Esophagus squamous epithelium (tissue), 5 donors: Measurements from ENCODE around the gene SLC39A7. TPM values are rescaled to one million over a fixed set of nuclear protein-coding genes. Genes with fewer than 3 reads are reported as not detected.

Experiments used
- DNase-seq: peaks from one replicate; lab custom pipeline; 2025; lab: John Stamatoyannopoulos, UW
- H3K27ac ChIP-seq, 4 donors: fragments of 200-600 bp; sonication (generic); one replicate each; pipeline ENCODE4 v1.5.1; 2016 to 2019; ENCODE audit warnings: mild to moderate bottlenecking in 1 of 4
- H3K27me3 ChIP-seq, 4 donors: fragments of 200-600 bp; sonication (generic); 1 replicate in 3 of 4; 2 replicates in 1 of 4; pipeline versions ENCODE4 v1.5.1 to v1.6.0; 2017 to 2021; ENCODE audit warnings: antibody characterized with exemption in 1 of 4
- H3K36me3 ChIP-seq, 3 donors: fragments of 200-600 bp; sonication (generic); one replicate each; pipeline ENCODE4 v1.5.1; 2016 to 2019
- H3K4me1 ChIP-seq, 3 donors: fragments of 200-600 bp; sonication (generic); one replicate each; pipeline ENCODE4 v1.5.1; 2017 to 2019
- H3K4me3 ChIP-seq, 4 donors: fragments of 200-600 bp; sonication (generic); 1 replicate in 3 of 4; 2 replicates in 1 of 4; pipeline ENCODE4 v1.5.1; 2016 to 2019; ENCODE audit warnings: mild to moderate bottlenecking in 2 of 4, moderate library complexity in 1 of 4
- H3K9me3 ChIP-seq, 3 donors: fragments of 200-600 bp; sonication (generic); one replicate each; pipeline ENCODE4 v1.5.1; 2016 to 2019
- CTCF ChIP-seq, 6 experiments: fragments of 450-650 bp in 4 of 6; fragments of 200-600 bp in 2 of 6; sonication (generic) in 2 of 6; IDR thresholded peaks; one replicate each; pipeline ENCODE4 v1.5.1; 2016 to 2019; ENCODE audit warnings: antibody characterized with exemption in 6 of 6, mild to moderate bottlenecking in 4 of 6, moderate library complexity in 4 of 6
- POLR2A ChIP-seq, 4 donors: fragments of 450-650 bp; IDR thresholded peaks; one replicate each; pipeline ENCODE4 v1.6.1; 2017; ENCODE audit warnings: antibody characterized with exemption in 4 of 4, mild to moderate bottlenecking in 4 of 4, moderate library complexity in 3 of 4
- WGBS, 2 donors: methylation state at CpG; one replicate each; pipeline ENCODE4 v1.1.5; 2018; 5-methylcytosine and 5-hydroxymethylcytosine counted together
- intact Hi-C: fragments of 100-400 bp; cut with DNase I; formaldehyde crosslinking; loops from one replicate; pipeline ENCODE4 v1.15.0; 2022
- total RNA-seq, 4 donors: library from RNA; depleted of rRNA; stranded (reverse); fragments of >200 nt; gene quantifications; one replicate each; pipeline ENCODE4 v1.1.0, GENCODE V29; 2016
- donor health status: DM: yes; HTN: yes; CAD: no.

The SLC39A7 gene
- total RNA-seq, 4 donors from 2014 or later, result 43.1 to 72.4 (median 62.4) TPM

GRCh38 chr6:33191383-33192104, 9.1 kb upstream of the SLC39A7 start:
- WGBS, 2 donors, result 66 to 68% methylated on average over 4 to 5 of the region's 8 CpGs
- peaks cover 6 to 30% (median 23%) of the 10 kb centered on the region in 3 donors for H3K36me3 ChIP-seq
- peaks cover 13 to 20% (median 13%) of the 10 kb centered on the region in 3 donors for H3K4me1 ChIP-seq
- intact Hi-C loops, result no loop called here
- TF ChIP-seq CTCF (IDR thresholded peaks at IDR 0.05) (no peak), POLR2A (IDR thresholded peaks at IDR 0.05) (no peak)
- DNase-seq, result no peak
- no peaks in the 10 kb centered on the region for H3K9me3 ChIP-seq
- H3K4me3 ChIP-seq, result no peak overlapping the region
- peaks cover 0 to 50% (median 6%) of the 10 kb centered on the region in 4 donors for H3K27me3 ChIP-seq
- H3K27ac ChIP-seq, result no peak overlapping the region

DNA sequence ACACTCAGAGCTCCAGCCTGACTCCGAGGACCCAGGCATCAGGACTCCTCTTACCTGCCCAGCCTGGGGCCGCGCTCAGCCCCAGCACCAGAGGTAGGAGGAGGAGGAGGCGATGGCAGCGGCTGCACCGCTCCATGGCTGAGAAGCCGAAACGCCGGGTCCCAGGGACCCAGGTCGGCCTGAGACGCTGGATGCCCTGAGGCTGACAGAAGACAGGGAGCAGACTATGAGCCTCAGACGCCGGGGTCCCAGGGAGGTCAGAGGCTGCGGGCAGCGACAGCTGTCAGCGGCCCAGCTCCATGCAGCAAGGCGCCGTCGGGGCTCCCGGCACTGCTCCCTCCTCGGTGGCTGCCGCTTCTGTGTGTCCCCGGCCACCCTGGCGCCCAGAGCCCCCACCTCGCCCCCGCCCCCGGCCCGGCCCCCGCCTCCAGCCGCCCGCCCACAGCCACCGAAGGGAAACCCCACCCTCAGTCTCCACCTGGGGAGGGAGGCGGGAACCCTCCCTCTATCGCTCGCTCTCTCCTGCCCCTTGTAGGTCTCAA, 8.5 kb upstream of the SLC39A7 start, which contains the start of gene COL11A2:
TSS of gene COL11A2 (minus strand) at position 363 of the 542 bp plus-strand sequence. CDS start at position 136, 227 bp downstream.
- Histone ChIP-seq H3K27me3 (peaks cover 0 to 45% (median 6%) of the 10 kb centered on the region in 4 donors), H3K4me3 (peak within 1 kb of the TSS; percentile 2 to 60 (median 44)), H3K9me3 (no peaks in the 10 kb centered on the region), H3K36me3 (peaks cover 6 to 36% (median 30%) of the 10 kb centered on the region in 3 donors), H3K27ac (peak within 1 kb of the TSS in 3 of 4 donors; percentile 28 to 64 (median 52)), H3K4me1 (peaks cover 13 to 22% (median 13%) of the 10 kb centered on the region in 3 donors)
- 0 to 3% methylated on average over 3 to 12 of the region's 35 CpGs for WGBS, 2 donors
- TF ChIP-seq POLR2A (IDR thresholded peaks at IDR 0.05) (no peak), CTCF (IDR thresholded peaks at IDR 0.05) (no peak)
- intact Hi-C loops, result no loop called here
- DNase-seq, result no peak

GRCh38 chr6:33192671-33193602, 7.7 kb upstream of the SLC39A7 start:
- H3K27me3 ChIP-seq, result peaks cover 0 to 45% (median 6%) of the 10 kb centered on the region in 4 donors
- no peak for TF ChIP-seq CTCF (IDR thresholded peaks at IDR 0.05)
- TF ChIP-seq POLR2A (IDR thresholded peaks at IDR 0.05), result no peak
- peak overlapping the region; percentile 2 to 60 (median 44) for H3K4me3 ChIP-seq
- H3K9me3 ChIP-seq, result no peaks in the 10 kb centered on the region
- intact Hi-C loops, result no loop called here
- H3K4me1 ChIP-seq, result peaks cover 14 to 30% (median 17%) of the 10 kb centered on the region in 3 donors
- peak overlapping the region in 3 of 4 donors; percentile 28 to 64 (median 52) for H3K27ac ChIP-seq
- H3K36me3 ChIP-seq, result peaks cover 6 to 42% (median 32%) of the 10 kb centered on the region in 3 donors
- WGBS, 2 donors, result 2 to 4% methylated on average over 12 to 15 of the region's 72 CpGs
- no peak for DNase-seq

GRCh38 chr6:33193619-33194018, 7.0 kb upstream of the SLC39A7 start:
- intact Hi-C loops, result no loop called here
- Histone ChIP-seq H3K27ac (peak overlapping the region in 2 of 4 donors; percentile 52 to 64), H3K27me3 (peaks cover 0 to 43% (median 6%) of the 10 kb centered on the region in 4 donors), H3K9me3 (no peaks in the 10 kb centered on the region), H3K36me3 (peaks cover 6 to 48% (median 32%) of the 10 kb centered on the region in 3 donors), H3K4me1 (peaks cover 20 to 36% (median 23%) of the 10 kb centered on the region in 3 donors), H3K4me3 (peak overlapping the region in 3 of 4 donors; percentile 42 to 60 (median 45))
- 80 to 87% methylated on average over 3 to 4 of the region's 6 CpGs for WGBS, 2 donors
- DNase-seq, result no peak
- TF ChIP-seq CTCF (IDR thresholded peaks at IDR 0.05) (no peak), POLR2A (IDR thresholded peaks at IDR 0.05) (no peak)
